GM19468 (cell line): Measurements from ENCODE around the gene FTMT.
"Not testable (repeated sequence)": the region's sequence is repeated elsewhere in the genome, so short reads cannot be mapped to it uniquely, and the experiment has no call there.

Source experiments
- ATAC-seq: cut with Tn5 transposase; IDR thresholded peaks from one replicate; pipeline ENCODE4 v1.9.1; 2021; ENCODE audit warnings: mild to moderate bottlenecking, moderate library complexity, moderate number of reproducible peaks; ENCODE audit not compliant: unreplicated experiment; ENCODE audit errors: extremely low read depth

The FTMT gene

DNA sequence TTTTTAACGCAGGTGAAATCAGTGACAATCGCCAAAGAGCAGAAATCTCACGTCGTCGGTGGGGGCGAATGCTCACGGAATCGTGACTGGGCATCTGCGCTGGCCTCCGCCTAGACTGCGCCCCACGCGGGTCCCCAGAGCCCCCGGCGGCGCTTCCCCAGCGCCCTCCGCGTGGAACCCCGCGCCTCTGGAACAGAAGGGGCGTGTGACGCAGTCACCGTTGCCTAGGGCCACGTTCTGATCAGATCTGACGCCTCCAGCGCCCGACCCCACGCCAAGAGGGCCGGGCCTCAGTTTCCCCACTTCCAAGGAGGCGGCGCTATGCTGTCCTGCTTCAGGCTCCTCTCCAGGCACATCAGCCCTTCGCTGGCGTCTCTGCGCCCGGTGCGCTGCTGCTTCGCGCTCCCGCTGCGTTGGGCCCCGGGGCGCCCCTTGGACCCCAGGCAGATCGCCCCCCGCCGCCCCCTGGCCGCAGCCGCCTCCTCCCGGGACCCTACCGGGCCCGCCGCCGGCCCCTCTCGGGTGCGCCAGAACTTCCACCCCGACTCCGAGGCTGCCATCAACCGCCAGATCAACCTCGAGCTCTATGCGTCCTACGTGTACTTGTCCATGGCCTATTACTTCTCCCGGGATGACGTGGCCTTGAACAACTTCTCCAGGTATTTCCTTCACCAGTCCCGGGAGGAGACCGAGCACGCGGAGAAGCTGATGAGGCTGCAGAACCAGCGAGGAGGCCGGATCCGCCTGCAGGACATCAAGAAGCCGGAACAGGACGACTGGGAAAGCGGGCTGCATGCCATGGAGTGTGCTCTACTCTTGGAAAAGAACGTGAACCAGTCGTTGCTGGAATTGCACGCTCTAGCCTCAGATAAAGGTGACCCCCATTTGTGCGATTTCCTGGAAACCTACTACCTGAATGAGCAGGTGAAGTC lies at the start of gene FTMT:
Gene FTMT (plus strand): TSS at position 240 of the 932 bp plus-strand sequence. CDS start 82 bp downstream, at position 322.
- no peak for ATAC-seq

- not testable (repeated sequence) for ATAC-seq
Measured at GRCh38 chr5:121805251-121805650, 46.4 kb upstream of the FTMT start.

DNA sequence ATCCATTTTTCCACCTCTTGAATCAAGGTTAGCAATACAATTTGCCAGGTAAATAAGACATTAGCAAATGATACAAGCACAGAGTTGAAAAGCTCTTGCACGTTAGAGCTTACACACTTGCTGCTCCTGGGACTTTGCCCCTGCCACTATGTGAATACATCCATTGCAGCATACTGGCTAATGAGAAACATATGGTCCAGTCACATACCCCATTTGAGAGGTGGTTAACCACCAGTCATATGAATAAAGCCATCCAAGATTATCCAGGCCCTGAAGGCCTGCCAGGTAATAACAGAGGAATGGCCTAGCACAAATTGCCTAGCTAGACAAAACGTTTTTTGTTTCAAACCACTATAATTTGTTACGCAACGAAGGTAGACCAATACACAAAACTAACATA lies 45.8 kb upstream of the FTMT start:
- ATAC-seq: no peak

DNA sequence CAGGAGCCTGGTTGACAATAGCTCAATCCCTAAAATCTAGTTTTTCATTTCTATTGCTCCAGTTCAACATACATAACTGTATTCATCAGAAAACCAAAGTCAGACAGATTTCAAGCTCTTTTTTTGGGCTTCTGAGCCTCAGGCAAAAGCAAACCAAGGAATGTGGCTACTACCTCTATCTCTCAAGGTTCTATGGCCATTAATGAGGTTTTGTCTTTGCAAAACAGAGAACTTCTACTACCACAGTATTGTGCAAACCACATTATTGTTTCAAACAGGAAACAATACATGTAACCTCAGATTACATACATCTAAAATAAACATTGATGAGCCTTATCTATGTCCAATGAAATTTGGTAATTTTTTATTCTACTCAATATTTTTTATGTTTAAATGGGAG lies 35.5 kb upstream of the FTMT start:
- no peak for ATAC-seq

- ATAC-seq: no peak
Measured at GRCh38 chr5:121819682-121820261, 31.9 kb upstream of the FTMT start.

DNA sequence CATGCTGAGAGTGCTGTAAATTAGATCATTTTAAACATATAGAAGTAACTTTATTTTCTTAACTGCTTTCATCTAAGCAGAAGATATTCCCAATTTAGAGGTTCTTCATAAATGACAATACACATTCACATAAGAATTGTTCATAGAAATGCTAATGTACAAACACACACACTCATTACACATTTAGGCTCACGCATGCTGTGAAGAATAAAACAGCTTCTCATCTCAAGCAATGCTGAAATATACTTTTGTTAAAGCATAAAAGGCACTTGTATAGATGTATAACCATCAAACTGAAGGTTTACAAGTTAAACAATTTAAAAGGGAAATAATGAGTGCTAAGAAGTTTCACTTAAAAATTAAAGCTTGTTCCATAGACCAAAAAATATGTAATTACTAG lies 18.1 kb upstream of the FTMT start:
- ATAC-seq: no peak

DNA sequence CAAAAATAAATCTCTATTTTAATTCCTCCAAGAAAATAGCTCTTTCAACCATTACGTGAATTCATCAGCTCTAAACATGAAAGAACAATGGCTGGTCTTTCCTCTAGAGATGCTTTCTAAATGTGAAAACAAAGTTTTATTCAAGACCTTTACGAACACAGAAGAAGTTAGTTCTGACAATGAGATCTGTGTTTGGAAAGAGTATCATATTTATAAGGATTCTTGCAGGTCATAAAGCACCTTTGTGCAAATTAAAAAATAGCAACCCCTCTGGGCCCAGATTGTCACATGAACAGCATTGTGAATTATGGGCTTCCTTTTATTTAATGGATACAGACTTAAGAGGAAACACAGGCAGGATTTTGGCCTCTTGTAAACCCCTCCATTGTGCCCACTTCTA lies 17.7 kb upstream of the FTMT start:
- ATAC-seq: no peak

DNA sequence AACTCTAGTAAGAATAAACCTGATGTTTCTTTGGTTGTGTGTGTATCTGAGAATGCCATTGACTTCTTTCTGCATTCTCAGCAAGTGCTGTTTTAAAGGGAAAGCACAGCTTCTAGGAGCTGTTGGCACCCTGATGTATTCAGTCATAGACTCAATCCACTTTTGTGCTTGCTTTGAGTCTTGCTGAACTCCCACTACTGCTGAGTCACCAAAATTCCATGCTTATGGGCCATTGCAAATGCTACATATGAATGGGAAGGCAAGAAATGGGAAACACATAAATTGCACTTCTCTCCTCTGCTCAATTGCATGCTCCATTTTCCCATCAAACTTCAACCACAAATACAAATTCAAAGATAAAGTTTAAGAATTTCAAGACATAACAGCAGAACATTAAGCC lies 9.8 kb upstream of the FTMT start:
- ATAC-seq: no peak

- no peak for ATAC-seq
Measured at GRCh38 chr5:121850272-121850671, 1.4 kb upstream of the FTMT start.

DNA sequence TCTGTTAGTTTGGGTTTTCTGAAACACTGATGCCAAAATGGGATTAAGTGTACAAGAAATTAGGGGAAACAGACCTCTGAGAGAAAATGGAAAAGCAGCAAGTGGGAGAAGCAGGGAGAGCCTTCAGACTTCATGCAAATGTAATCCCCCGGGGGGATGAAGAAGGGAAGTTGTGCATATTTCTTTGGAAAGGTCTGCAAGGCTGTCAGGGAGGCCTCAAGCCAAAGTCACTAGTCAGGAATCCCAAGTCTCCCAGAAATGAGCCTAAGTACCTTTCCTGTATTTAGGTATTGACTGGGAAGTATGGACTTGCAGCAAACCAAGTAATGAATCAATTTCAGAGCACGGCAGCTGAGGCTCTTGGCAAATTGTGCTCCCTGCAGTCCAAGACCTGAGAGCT lies 2.2 kb downstream of the FTMT start:
- ATAC-seq: no peak

DNA sequence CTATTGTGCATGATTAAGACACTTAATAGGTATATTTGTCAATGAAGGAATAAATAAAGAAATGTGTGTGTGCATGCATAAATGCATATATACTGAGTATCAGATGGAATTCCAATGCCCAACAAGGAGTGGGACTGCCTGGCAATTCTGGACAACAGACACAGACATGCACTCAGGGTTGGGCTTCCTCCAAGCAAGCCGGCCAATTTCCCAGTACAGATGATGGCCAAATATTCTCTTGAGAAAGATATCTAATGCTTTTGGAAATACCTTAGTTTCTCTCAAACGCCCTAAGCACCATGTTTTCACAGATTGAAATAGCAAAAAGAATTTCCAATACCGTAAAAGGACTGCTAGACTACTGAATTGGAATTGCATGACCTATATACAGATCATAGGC lies 11.1 kb downstream of the FTMT start:
- ATAC-seq: no peak

DNA sequence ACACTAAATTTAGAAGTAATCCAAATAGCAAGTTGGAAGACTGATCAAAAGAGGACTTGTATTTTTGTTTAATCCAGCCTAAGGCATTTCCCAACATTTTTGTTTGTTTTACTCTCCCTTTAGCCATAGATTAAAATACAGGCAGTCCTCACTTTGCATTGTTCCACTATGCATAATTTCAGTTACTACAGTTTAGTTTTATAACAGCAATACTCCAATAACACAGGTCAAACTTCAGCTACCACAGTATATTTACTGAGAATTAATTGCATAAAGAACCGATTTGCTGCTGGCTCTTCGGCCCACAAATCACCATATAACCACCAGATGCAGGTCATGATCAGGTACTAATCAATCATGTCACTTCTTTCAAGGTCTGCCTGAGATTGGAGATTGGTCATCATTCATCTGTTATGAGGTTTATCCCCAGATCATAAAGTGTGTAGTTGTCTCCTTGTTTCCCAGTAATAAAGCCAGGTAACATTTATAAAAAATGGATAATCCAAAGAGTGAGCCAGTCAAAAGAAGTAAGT lies 12.1 kb downstream of the FTMT start:
- no peak for ATAC-seq

GRCh38 chr5:121867403-121867802 lies 15.7 kb downstream of the FTMT start:
- no peak for ATAC-seq

DNA sequence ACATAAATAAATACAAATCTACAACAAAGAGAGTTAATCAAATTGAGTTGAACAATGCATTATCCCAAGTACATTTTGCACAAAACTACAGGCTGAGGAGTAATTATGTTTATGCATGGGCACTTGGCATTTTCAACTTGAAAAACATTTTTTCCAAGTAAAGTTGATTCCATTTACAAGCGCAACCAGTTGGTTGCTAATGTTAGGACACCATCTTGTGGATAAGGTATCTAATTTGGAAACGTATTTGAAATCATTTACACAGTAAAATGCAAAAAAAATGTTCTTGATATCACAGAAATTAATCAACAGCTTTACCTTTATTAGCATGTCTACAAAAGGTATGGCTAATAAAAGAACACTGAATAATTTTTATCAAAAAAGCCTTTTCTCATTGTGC lies 18.8 kb downstream of the FTMT start:
- no peak for ATAC-seq

GRCh38 chr5:121872856-121873255 lies 21.2 kb downstream of the FTMT start:
- ATAC-seq: no peak

DNA sequence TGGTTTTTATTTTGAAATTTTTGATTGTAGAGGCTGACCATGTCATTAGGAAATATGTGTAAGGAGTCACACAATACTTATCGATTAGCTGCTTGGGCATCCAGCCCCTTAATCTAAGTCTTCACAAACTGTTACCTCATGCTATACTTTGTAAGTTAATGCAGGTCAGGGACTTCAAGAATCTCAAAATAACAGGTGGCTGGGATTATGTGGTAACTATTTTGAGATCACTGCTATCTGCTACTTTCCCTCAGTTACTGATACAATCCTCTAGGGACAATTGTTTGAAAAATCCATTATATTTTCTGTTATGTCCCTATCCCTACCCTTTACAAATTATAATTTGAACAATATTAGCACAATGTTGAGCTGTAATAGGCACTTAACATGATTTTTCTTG lies 21.7 kb downstream of the FTMT start:
- no peak for ATAC-seq

GRCh38 chr5:121885630-121886029 lies 33.9 kb downstream of the FTMT start:
- ATAC-seq: no peak

DNA sequence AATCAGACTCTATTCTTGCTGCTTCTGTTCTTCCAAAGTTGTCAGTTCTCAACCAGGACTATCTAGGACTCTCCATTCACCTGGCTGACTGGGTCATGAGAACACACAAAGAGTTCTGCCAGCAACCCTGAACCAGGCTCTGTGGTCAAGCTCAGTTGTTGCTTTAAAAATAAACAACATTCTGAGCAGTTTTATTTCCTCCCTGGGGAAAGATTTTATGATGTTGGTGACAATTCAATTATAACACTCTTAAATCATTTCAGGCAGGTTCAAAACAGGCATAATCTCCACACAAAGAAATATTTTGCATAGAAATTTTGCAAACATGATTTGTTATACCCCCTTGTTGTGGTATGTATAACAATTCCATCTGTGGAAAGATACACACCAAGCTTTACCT lies 36.0 kb downstream of the FTMT start:
- no peak for ATAC-seq

DNA sequence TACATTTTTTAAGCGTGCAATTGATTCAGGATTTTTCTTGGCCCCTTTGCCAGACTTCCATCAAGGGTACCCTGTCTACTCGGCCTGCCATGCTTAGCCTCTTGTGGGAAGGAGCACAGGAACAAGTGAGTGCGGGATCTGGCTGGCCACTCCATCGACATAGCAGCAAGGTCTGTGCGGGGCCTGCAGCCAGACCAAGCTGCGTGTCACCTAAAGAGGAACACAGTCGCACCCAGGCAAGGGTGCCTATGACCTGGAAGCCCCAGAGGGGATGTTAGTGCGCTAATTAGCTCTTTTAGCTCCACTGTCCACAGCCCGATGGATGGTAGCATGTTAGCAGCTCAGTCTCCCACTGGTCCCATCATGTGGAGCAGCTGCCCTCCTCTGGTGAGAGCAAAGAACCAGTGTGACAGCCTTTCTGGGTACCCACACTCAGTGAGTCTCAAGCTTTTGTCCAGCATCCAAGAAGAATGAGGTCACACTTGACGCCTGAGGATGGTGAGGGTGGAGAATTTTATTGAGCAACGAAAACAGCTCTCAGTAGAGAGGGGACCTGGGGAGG lies 38.7 kb downstream of the FTMT start:
- no peak for ATAC-seq

DNA sequence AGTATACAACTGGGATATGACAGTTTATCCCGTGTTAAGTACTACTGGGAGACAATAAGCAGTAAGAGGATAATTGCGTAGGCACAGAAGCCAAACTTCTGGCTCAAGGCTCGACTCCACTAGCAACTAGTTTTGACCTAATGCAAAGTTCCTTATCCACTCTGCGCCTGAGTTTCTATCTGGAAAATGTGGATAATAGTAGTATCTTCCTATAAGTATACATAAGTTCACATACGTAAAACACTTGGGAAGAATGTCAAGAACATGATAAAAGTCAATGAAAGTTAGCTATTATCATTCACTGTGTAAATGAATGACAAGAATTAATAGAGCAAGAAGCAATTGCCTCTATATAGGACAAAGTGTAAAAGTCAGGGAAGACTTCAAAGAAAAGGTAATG lies 45.7 kb downstream of the FTMT start:
- no peak for ATAC-seq

DNA sequence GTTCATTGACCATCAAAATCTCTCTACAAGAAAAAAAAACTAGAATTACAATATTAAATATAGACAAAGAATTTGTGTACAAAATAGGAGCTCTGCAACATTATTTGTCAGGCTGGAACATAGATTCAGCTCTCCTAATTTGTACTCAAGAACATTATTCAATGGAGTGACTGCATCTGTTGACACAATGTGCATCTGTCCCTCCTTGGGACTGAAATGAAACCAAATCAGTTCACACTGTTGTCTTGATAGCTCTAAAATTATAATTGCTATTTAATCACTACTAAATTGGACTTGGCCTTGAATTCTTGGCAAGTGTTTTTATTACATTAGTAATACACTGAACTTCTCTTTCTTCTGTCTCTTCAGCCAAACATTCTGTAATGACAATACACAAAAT lies 47.7 kb downstream of the FTMT start:
- no peak for ATAC-seq
